H7 (cell line): ENCODE data around the gene LHX4. TPM values are rescaled to one million over a fixed set of nuclear protein-coding genes. Genes with fewer than 3 reads are reported as not detected.

Source experiments
- DNase-seq: peaks from one replicate; pipeline ENCODE4 v3.0.0; 2012
- H3K27me3 ChIP-seq: 2 replicates; pipeline ENCODE4 v1.6.0; 2011; ENCODE audit warnings: mild to moderate bottlenecking, low read length; ENCODE audit not compliant: control insufficient read depth, insufficient read depth
- H3K36me3 ChIP-seq: replicated peaks from 2 replicates; pipeline ENCODE4 v1.5.1; 2011; ENCODE audit warnings: low read length; ENCODE audit not compliant: control insufficient read depth, insufficient read depth
- H3K4me3 ChIP-seq: 2 replicates; pipeline ENCODE4 v1.5.1; 2011; ENCODE audit warnings: low read depth, mild to moderate bottlenecking, control low read depth, low read length, moderate library complexity; ENCODE audit not compliant: insufficient read depth
- total RNA-seq: library from RNA; depleted of rRNA; stranded (reverse); fragments of >200 nt; shearing (Covaris generic); gene quantifications from 2 replicates; pipeline ENCODE4 v1.2.3, GENCODE V29; 2014

LHX4 gene
- total RNA-seq, 1 experiment from 2014 or later = 1.1 TPM

- peaks cover 4% of the 10 kb centered on the region; the same call in 1 of the 2 replicates for H3K36me3 ChIP-seq
- H3K27me3 ChIP-seq = no peaks in the 10 kb centered on the region
- DNase-seq = peak; percentile 59
- H3K4me3 ChIP-seq = no peak overlapping the region
Measured at GRCh38 chr1:180271272-180272255, 41.5 kb downstream of the LHX4 start.

GRCh38 chr1:180272395-180272794 is 42.3 kb downstream of the LHX4 start:
- H3K36me3 ChIP-seq = peaks cover 4% of the 10 kb centered on the region; the same call in 1 of the 2 replicates
- DNase-seq = no peak

GRCh38 chr1:180273066-180273465 is 43.0 kb downstream of the LHX4 start:
- peaks cover 4% of the 10 kb centered on the region; the same call in 1 of the 2 replicates for H3K36me3 ChIP-seq
- H3K27me3 ChIP-seq = no peaks in the 10 kb centered on the region
- no peak overlapping the region for H3K4me3 ChIP-seq
- no peak for DNase-seq

More at GRCh38 chr1:180272395-180272794, 42.3 kb downstream of the LHX4 start:
- H3K4me3 ChIP-seq = no peak overlapping the region
- H3K27me3 ChIP-seq = no peaks in the 10 kb centered on the region

DNA sequence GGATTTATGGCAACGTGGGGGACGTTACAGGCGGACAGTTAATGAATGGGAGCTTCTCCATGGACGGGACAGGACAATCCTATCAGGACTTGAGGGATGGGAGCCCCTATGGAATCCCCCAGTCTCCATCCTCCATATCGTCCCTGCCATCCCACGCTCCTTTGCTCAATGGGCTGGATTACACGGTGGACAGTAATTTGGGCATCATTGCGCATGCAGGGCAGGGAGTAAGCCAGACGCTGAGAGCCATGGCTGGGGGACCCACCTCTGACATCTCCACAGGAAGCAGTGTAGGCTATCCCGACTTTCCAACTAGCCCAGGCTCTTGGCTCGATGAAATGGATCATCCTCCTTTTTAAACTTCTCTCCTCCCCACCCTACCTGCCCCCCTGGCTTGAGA is 44.2 kb downstream of the LHX4 start:
- no peaks in the 10 kb centered on the region for H3K27me3 ChIP-seq
- DNase-seq = no peak
- H3K4me3 ChIP-seq = no peak overlapping the region
- peaks cover 4% of the 10 kb centered on the region for H3K36me3 ChIP-seq

- no peak for DNase-seq
- H3K27me3 ChIP-seq = no peaks in the 10 kb centered on the region
- peaks cover 4% of the 10 kb centered on the region for H3K36me3 ChIP-seq
- no peak overlapping the region for H3K4me3 ChIP-seq
Measured at GRCh38 chr1:180275726-180276125, 45.7 kb downstream of the LHX4 start.

DNA sequence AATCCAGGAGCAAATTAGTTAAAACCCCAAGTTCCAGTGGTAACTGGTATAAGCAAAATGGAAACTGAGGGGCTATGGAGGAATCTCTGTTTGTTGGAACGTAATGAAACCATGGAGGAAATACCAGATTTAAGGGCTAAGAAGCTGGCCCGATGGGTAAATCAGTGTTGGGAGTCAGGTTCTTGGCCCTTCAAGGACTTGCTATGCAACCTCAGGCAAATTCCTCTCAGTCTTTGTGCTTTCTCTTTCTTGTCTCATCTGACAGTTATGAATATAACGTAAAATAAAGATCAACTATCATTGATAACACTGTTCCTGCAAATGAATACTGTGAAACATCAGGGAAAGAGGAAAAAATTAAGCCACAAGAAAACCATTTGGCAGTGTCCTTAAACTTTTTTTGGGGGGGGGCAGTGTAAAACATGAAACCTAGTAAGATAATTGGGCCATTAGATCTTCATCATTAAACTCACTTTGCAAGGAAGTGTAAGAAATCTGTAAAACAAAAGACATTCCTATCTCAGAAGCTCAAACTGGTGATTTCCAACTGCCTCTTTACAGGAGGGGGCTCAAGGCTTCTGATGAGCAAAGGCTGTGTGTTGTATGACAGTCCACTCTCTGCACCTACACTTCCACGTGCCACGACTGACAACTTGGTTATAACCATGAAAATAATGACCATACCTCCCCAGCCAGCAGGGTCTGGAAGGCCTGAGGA is 47.6 kb downstream of the LHX4 start:
- no peak for DNase-seq
- peaks cover 4% of the 10 kb centered on the region for H3K36me3 ChIP-seq

DNA sequence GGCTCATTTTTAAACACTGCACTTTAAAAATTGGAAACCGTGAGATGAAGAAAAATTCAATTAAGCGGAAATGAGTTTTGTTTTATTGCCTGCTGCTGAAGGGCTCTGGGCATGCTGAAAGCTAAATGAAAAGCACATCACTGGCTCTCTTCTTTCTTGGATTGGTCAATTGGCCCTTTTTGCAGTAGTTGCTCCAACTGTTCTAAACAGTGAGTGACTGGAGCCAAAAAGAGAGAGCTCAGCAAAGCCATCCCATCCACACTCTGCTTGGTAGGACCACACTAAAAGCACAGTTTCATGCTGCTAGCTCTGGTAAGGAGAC is 48.1 kb downstream of the LHX4 start:
- Histone ChIP-seq H3K36me3 (peaks cover 4% of the 10 kb centered on the region), H3K27me3 (no peaks in the 10 kb centered on the region), H3K4me3 (no peak overlapping the region)
- no peak for DNase-seq

More for the DNA sequence above, 47.6 kb downstream of the LHX4 start:
- Histone ChIP-seq H3K4me3 (no peak overlapping the region), H3K27me3 (no peaks in the 10 kb centered on the region)

GRCh38 chr1:180278596-180279395 is 48.7 kb downstream of the LHX4 start:
- no peak for DNase-seq
- Histone ChIP-seq H3K36me3 (peaks cover 4% of the 10 kb centered on the region), H3K4me3 (no peak overlapping the region), H3K27me3 (no peaks in the 10 kb centered on the region)

- Histone ChIP-seq H3K27me3 (no peaks in the 10 kb centered on the region), H3K36me3 (peaks cover 3% of the 10 kb centered on the region), H3K4me3 (no peak overlapping the region)
- no peak for DNase-seq
Measured at GRCh38 chr1:180279651-180280050, 49.6 kb downstream of the LHX4 start.

DNA sequence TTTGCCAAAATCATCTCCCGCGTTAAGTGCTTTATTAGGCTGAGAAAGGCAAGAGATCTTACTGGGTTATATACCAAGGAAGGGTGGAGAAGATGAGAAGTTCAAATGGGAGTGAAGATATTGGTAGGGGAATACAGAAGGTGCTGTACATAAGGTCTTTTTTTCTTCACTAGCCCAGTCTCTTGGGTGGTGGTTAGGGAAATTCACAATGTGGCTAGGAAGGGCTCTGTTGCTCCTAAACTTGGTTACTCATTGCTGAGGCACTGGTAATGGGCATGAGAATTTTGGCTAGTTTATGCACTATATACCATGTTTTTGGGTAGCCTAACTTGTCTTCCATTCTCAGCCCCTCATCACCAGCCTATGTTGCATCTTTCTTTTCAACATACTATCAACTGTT is 50.6 kb downstream of the LHX4 start:
- Histone ChIP-seq H3K27me3 (no peaks in the 10 kb centered on the region), H3K4me3 (no peak overlapping the region), H3K36me3 (peaks cover 2% of the 10 kb centered on the region)
- no peak for DNase-seq

DNA sequence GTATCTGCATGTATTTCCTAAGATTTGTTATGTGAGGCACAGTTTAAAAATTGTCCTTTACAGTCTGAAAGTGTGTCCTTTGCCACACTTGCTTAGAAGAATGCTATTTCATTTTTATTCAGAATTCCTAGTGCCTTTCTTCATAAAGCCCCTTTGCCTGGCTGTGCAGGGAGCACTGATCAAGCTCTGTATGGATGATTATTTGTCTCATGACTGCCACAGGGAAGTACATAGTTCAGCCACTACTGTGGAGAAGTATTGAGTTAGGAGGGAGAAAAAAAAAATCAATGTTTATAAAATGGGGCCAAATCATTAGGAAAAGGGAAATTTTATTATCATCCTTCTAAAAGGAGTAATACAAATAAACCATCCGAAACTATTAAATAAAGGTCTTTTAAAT is 51.4 kb downstream of the LHX4 start:
- H3K27me3 ChIP-seq = no peaks in the 10 kb centered on the region
- no peak overlapping the region for H3K4me3 ChIP-seq
- no peaks in the 10 kb centered on the region; the same call in 1 of the 2 replicates for H3K36me3 ChIP-seq
- DNase-seq = no peak

GRCh38 chr1:180282401-180283044 is 52.5 kb downstream of the LHX4 start:
- Histone ChIP-seq H3K36me3 (no peaks in the 10 kb centered on the region; the same call in 1 of the 2 replicates), H3K27me3 (no peaks in the 10 kb centered on the region), H3K4me3 (no peak overlapping the region)
- DNase-seq = no peak

DNA sequence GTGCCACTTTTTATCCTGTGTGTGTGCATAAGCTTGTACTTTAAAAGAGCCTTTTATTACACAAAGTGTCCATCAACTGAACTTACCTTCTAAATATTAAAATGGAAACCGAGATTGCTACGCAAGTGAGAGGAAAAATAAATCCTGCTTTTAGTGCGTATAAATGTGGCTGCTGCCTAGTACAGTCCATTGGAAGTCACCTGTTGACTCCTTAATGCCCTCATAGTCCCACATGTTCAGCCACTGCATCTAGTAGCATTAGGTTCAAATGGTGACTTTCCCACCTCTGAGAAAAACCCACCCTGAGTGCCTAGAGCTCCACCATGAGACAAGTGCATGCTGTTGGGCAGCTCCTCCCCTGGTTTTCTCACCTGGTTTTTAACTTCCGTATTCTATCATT is 53.0 kb downstream of the LHX4 start:
- H3K36me3 ChIP-seq = peaks cover 2% of the 10 kb centered on the region
- no peak for DNase-seq
- H3K27me3 ChIP-seq = no peaks in the 10 kb centered on the region
- no peak overlapping the region for H3K4me3 ChIP-seq

GRCh38 chr1:180286417-180286816 is 56.4 kb downstream of the LHX4 start:
- DNase-seq = no peak
- no peaks in the 10 kb centered on the region for H3K27me3 ChIP-seq
- H3K36me3 ChIP-seq = peaks cover 2% of the 10 kb centered on the region; the same call in 1 of the 2 replicates
- H3K4me3 ChIP-seq = no peak overlapping the region
